H1 (cell line): Measurements from ENCODE around the gene TRIM40. TPM values are rescaled to one million over a fixed set of nuclear protein-coding genes. Genes with fewer than 3 reads are reported as not detected.

Experiments used
- CTCF ChIA-PET: fragments of 300-600 bp; sonication (Branson Sonifier 250); formaldehyde crosslinking; loops from one replicate; lab custom pipeline; 2021; ENCODE audit not compliant: partially characterized antibody; lab: Charles Lee
- POLR2A ChIA-PET: fragments of 300-600 bp; sonication (Branson Sonifier 250); formaldehyde crosslinking; loops from one replicate; lab custom pipeline; 2021; ENCODE audit warnings: inconsistent platforms; ENCODE audit not compliant: partially characterized antibody; lab: Charles Lee
- DNase-seq, 2 experiments: peaks; one replicate each; pipeline versions ENCODE4 v3.0.0 to v3.0.0-alpha.2; 2010 to 2022; ENCODE audit warnings: low spot score in 2 of 2, low read depth in 1 of 2, mixed read lengths in 1 of 2
- FAIRE-seq: peaks from 2 replicates; lab custom pipeline; 2011; peaks lifted over from hg19 to GRCh38; lab: Jason Lieb, UNC
- H2AFZ ChIP-seq: 2 replicates; pipeline ENCODE4 v1.8.1; 2012; ENCODE audit warnings: low read length, inconsistent platforms
- H2AK5ac ChIP-seq: 2 replicates; pipeline ENCODE4 v1.6.1; 2013; ENCODE audit warnings: low read depth, low read length
- H2BK120ac ChIP-seq: replicated peaks from 2 replicates; pipeline ENCODE3; 2013; ENCODE audit warnings: low read depth, low read length, inconsistent platforms
- H2BK12ac ChIP-seq: 2 replicates; pipeline ENCODE4 v1.6.1; 2013; ENCODE audit warnings: low read depth, low read length
- H2BK15ac ChIP-seq: 2 replicates; pipeline ENCODE4 v1.6.1; 2013; ENCODE audit warnings: low read length
- H2BK20ac ChIP-seq: 2 replicates; pipeline ENCODE4 v1.6.1; 2013; ENCODE audit warnings: low read length
- H2BK5ac ChIP-seq: 2 replicates; pipeline ENCODE4 v1.6.1; 2013; ENCODE audit warnings: low read depth, low read length
- H3K14ac ChIP-seq: 2 replicates; pipeline ENCODE4 v1.6.1; 2013; ENCODE audit warnings: inconsistent platforms; ENCODE audit not compliant: insufficient read length
- H3K18ac ChIP-seq: 2 replicates; pipeline ENCODE4 v1.6.1; 2013; ENCODE audit warnings: low read length; ENCODE audit errors: extremely low read depth
- H3K23ac ChIP-seq: 2 replicates; pipeline ENCODE4 v1.6.1; 2013; ENCODE audit warnings: inconsistent platforms; ENCODE audit not compliant: insufficient read length
- H3K23me2 ChIP-seq: 2 replicates; pipeline ENCODE4 v1.6.1; 2013; ENCODE audit warnings: low read depth, low read length
- H3K27ac ChIP-seq: 2 replicates; pipeline ENCODE4 v1.6.1; 2011; ENCODE audit warnings: low read depth, low read length, inconsistent platforms
- H3K27me3 ChIP-seq, 4 experiments: replicated peaks in 1 of 4; 1 replicate in 1 of 4; 2 replicates in 3 of 4; pipeline versions ENCODE4 v1.6.1 to v1.8.1; 2011 to 2013; ENCODE audit warnings: low read length in 3 of 4, mild to moderate bottlenecking in 3 of 4, inconsistent platforms in 2 of 4, mixed read lengths in 2 of 4, moderate library complexity in 1 of 4; ENCODE audit not compliant: control insufficient read depth in 3 of 4, insufficient read depth in 3 of 4; ENCODE audit errors: extremely low read depth in 1 of 4
- H3K36me3 ChIP-seq, 4 experiments: 2 replicates each; pipeline versions ENCODE4 v1.6.1 to v1.8.1; 2011 to 2013; ENCODE audit warnings: mild to moderate bottlenecking in 4 of 4, low read length in 3 of 4, moderate library complexity in 2 of 4, control low read depth in 1 of 4, inconsistent platforms in 1 of 4; ENCODE audit not compliant: insufficient read depth in 4 of 4, control insufficient read depth in 2 of 4
- H3K4ac ChIP-seq: replicated peaks from 2 replicates; pipeline ENCODE3; 2013; ENCODE audit warnings: low read length, low read depth, mixed read lengths, inconsistent platforms; ENCODE audit not compliant: insufficient read length
- H3K4me1 ChIP-seq, 4 experiments: replicated peaks in 1 of 4; 1 replicate in 1 of 4; 2 replicates in 3 of 4; pipeline versions ENCODE4 v1.6.1 to v1.8.1; 2011 to 2013; ENCODE audit warnings: low read length in 3 of 4, inconsistent platforms in 2 of 4, mixed read lengths in 1 of 4; ENCODE audit not compliant: insufficient read depth in 4 of 4, control insufficient read depth in 3 of 4
- H3K4me2 ChIP-seq, 2 experiments: 2 replicates each; pipeline versions ENCODE4 v1.6.1 to v1.8.1; 2011 to 2013; ENCODE audit warnings: low read depth in 2 of 2, low read length in 2 of 2, control low read depth in 1 of 2, inconsistent platforms in 1 of 2, mild to moderate bottlenecking in 1 of 2; ENCODE audit not compliant: insufficient read depth in 1 of 2
- H3K4me3 ChIP-seq, 4 experiments: fragments of 200-600, 300-600 bp in 1 of 4; sonication (generic), shearing (Covaris generic), sonication (Bioruptor Twin) in 1 of 4; 2 replicates each; pipeline versions ENCODE4 v1.5.1 to v1.8.1; 2011 to 2016; ENCODE audit warnings: low read length in 4 of 4, low read depth in 3 of 4, control low read depth in 2 of 4, inconsistent platforms in 2 of 4, mild to moderate bottlenecking in 2 of 4, mixed read lengths in 1 of 4, moderate library complexity in 1 of 4; ENCODE audit not compliant: insufficient read depth in 2 of 4; ENCODE audit errors: extremely low read depth in 1 of 4
- H3K56ac ChIP-seq: replicated peaks from 2 replicates; pipeline ENCODE3; 2013; ENCODE audit warnings: low read depth, mild to moderate bottlenecking, mixed read lengths, low read length, inconsistent platforms; ENCODE audit not compliant: insufficient read length
- H3K79me1 ChIP-seq: 2 replicates; pipeline ENCODE4 v1.6.1; 2013; ENCODE audit warnings: low read depth, low read length, control low read depth
- H3K79me2 ChIP-seq, 2 experiments: 2 replicates each; pipeline versions ENCODE4 v1.6.1 to v1.8.1; 2012 to 2013; ENCODE audit warnings: low read length in 2 of 2, mild to moderate bottlenecking in 2 of 2, inconsistent platforms in 1 of 2; ENCODE audit not compliant: insufficient read depth in 2 of 2, control insufficient read depth in 1 of 2
- H3K9ac ChIP-seq, 4 experiments: replicated peaks in 1 of 4; 1 replicate in 1 of 4; 2 replicates in 3 of 4; pipeline versions ENCODE4 v1.6.1 to v1.8.1; 2011 to 2013; ENCODE audit warnings: low read depth in 3 of 4, low read length in 3 of 4, control low read depth in 2 of 4, mild to moderate bottlenecking in 2 of 4, moderate library complexity in 2 of 4, inconsistent platforms in 1 of 4; ENCODE audit errors: extremely low read depth in 1 of 4
- H3K9me3 ChIP-seq, 2 experiments: 2 replicates each; pipeline versions ENCODE4 v1.6.1 to v1.8.1; 2012 to 2013; ENCODE audit warnings: mild to moderate bottlenecking in 2 of 2, moderate library complexity in 2 of 2, control low read depth in 1 of 2, inconsistent platforms in 1 of 2, low read depth in 1 of 2, low read length in 1 of 2, mixed read lengths in 1 of 2; ENCODE audit not compliant: insufficient read depth in 2 of 2
- H4K20me1 ChIP-seq, 2 experiments: replicated peaks in 1 of 2; 2 replicates each; pipeline versions ENCODE3 to v1.8.1; 2011 to 2013; ENCODE audit warnings: inconsistent platforms in 2 of 2, low read length in 2 of 2, mild to moderate bottlenecking in 1 of 2; ENCODE audit not compliant: insufficient read depth in 2 of 2, control insufficient read depth in 1 of 2
- H4K5ac ChIP-seq: 2 replicates; pipeline ENCODE4 v1.6.1; 2013; ENCODE audit warnings: low read length, low read depth, mixed read lengths, inconsistent platforms; ENCODE audit not compliant: insufficient read length
- H4K8ac ChIP-seq: 2 replicates; pipeline ENCODE4 v1.8.0; 2013; ENCODE audit warnings: mild to moderate bottlenecking, moderate library complexity, low read length, inconsistent platforms; ENCODE audit not compliant: insufficient read depth; ENCODE audit errors: extremely low read depth
- H4K91ac ChIP-seq: replicated peaks from 2 replicates; pipeline ENCODE3; 2013; ENCODE audit warnings: low read length, mixed read lengths, inconsistent platforms; ENCODE audit not compliant: insufficient read length
- BCL11A ChIP-seq, 2 experiments: IDR thresholded peaks; one replicate each; pipeline ENCODE4 v1.6.1; 2011; ENCODE audit warnings: low read depth in 2 of 2, low read length in 2 of 2, mild to moderate bottlenecking in 2 of 2
- CHD1 ChIP-seq: IDR thresholded peaks from 2 replicates; pipeline ENCODE4 v1.6.1; 2012; ENCODE audit warnings: low read depth, low read length, improper control_type of control experiment
- CREB1 ChIP-seq: IDR thresholded peaks from 2 replicates; pipeline ENCODE4 v1.6.1; 2012; ENCODE audit warnings: inconsistent platforms
- EGR1 ChIP-seq: IDR thresholded peaks from 2 replicates; pipeline ENCODE4 v1.6.1; 2011; ENCODE audit warnings: low read depth, low read length, borderline replicate concordance
- GABPA ChIP-seq: IDR thresholded peaks from 2 replicates; pipeline ENCODE4 v1.6.1; 2011; ENCODE audit warnings: mild to moderate bottlenecking, low read length, moderate library complexity, borderline replicate concordance; ENCODE audit not compliant: insufficient read depth
- GTF2F1 ChIP-seq: IDR thresholded peaks from 2 replicates; pipeline ENCODE4 v1.6.1; 2012; ENCODE audit warnings: low read depth, low read length, improper control_type of control experiment, borderline replicate concordance
- JUN ChIP-seq: IDR thresholded peaks from 2 replicates; pipeline ENCODE4 v1.6.1; 2011; ENCODE audit warnings: low read depth, mild to moderate bottlenecking, improper control_type of control experiment, low read length
- JUND ChIP-seq: IDR thresholded peaks from 2 replicates; pipeline ENCODE4 v1.6.1; 2011; ENCODE audit warnings: mild to moderate bottlenecking, improper control_type of control experiment, low read length
- KDM1A ChIP-seq: fragments of 200-600, 300-600 bp; sonication (generic); IDR thresholded peaks from 2 replicates; pipeline ENCODE4 v1.7.1; 2016; ENCODE audit warnings: mild to moderate bottlenecking, low read length, borderline replicate concordance
- POLR2AphosphoS5 ChIP-seq: IDR thresholded peaks from 2 replicates; pipeline ENCODE4 v1.6.1; 2011; ENCODE audit warnings: low read depth, low read length
- RNF2 ChIP-seq: fragments of 200-900, 300-1000 bp; sonication (generic); IDR thresholded peaks from 2 replicates; pipeline ENCODE4 v1.7.1; 2016; ENCODE audit warnings: borderline replicate concordance, low read depth, mild to moderate bottlenecking, antibody characterized with exemption, low read length; ENCODE audit not compliant: poor library complexity, severe bottlenecking; ENCODE audit errors: missing control alignments
- ZNF274 ChIP-seq: IDR thresholded peaks from 2 replicates; pipeline ENCODE4 v1.7.0; 2012; ENCODE audit warnings: low read length, borderline replicate concordance; ENCODE audit errors: extremely low read depth
- WGBS, 2 experiments: shearing (Covaris generic) in 1 of 2; methylation state at CpG; one replicate each; pipeline versions ENCODE4 v1.1.6 to v1.1.7; 2013 to 2015; ENCODE audit warnings: low lambda C conversion rate in 2 of 2, mixed read lengths in 2 of 2, inconsistent platforms in 1 of 2, low coverage in 1 of 2, missing lambda C conversion rate in 1 of 2; ENCODE audit not compliant: insufficient replicate concordance in 2 of 2, insufficient coverage in 1 of 2, insufficient read length in 1 of 2; ENCODE audit errors: extremely low coverage in 1 of 2, missing lambda C conversion rate in 1 of 2; 5-methylcytosine and 5-hydroxymethylcytosine counted together
- polyA plus RNA-seq, 7 experiments: library from polyadenylated mRNA; depleted of rRNA in 3 of 7; stranded (reverse) in 5 of 7; unstranded in 2 of 7; fragments of >200 nt in 5 of 7; fragments of 200-250 nt in 2 of 7; gene quantifications; 1 replicate in 5 of 7; 2 replicates in 1 of 7; 4 replicates in 1 of 7; pipeline versions ENCODE4 v1.2.1 to v1.2.3, GENCODE V29; 2011 to 2013; ENCODE audit warnings: missing spikeins in 2 of 7, mixed read lengths in 2 of 7
- total RNA-seq: library from RNA; stranded (reverse); fragmentation: NEBNext Ultra II Directional; extraction: Animal tissue kit (Norgen Biotek cat#: 25700); gene quantifications from 2 replicates; pipeline ENCODE4 v1.2.1, GENCODE V29; 2021
- TF ChIP-seq, protein P1 (sequence below): IDR thresholded peaks from 2 replicates; pipeline ENCODE4 v1.6.1; 2011; ENCODE audit warnings: low read depth, mild to moderate bottlenecking, low read length; ENCODE audit not compliant: insufficient read depth
- TF ChIP-seq, protein P2 (sequence below): IDR thresholded peaks from 2 replicates; pipeline ENCODE4 v1.6.1; 2012; ENCODE audit warnings: inconsistent platforms

Gene TRIM40
- total and polyA plus RNA-seq, 2 of the 8 experiments (the other 6 are each of a cell fraction or from before 2014, with no cell fraction given), result not detected

DNA sequence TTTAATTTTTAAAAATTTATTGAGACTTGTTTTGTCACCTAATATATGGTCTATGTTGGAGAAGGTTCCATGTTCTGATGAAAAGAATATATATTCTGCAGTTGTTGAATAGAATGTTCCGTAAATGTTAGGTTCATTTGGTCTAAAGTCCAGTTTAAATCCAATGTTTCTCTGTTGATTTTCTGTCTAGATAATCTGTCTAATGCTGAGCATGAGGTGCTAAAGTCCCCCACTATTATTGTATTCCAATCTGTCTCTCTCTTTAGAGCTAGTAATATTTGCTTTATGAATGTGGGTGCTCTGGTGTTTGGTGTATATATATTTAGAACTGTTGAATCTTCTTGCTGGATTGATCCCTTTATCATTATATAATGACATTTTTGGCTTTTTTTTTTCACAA lies 42.9 kb downstream of the TRIM40 start:
- no peak overlapping the region for H4K91ac ChIP-seq
- H2AFZ ChIP-seq, result no peak overlapping the region
- no peaks in the 10 kb centered on the region for H3K4me1 ChIP-seq
- H3K9ac ChIP-seq, result no peak overlapping the region
- no peak overlapping the region for H3K18ac ChIP-seq
- no peak overlapping the region for H3K56ac ChIP-seq
- no peaks in the 10 kb centered on the region for H3K23me2 ChIP-seq
- no peak overlapping the region for H2BK15ac ChIP-seq
- no peak overlapping the region for H2AK5ac ChIP-seq
- H3K27ac ChIP-seq, result no peak overlapping the region
- no peaks in the 10 kb centered on the region for H3K79me2 ChIP-seq
- no peaks in the 10 kb centered on the region for H4K20me1 ChIP-seq
- H2BK12ac ChIP-seq, result no peak overlapping the region
- no peaks in the 10 kb centered on the region; a peak in 1 of 7 replicates for H3K27me3 ChIP-seq
- no peak overlapping the region for H3K4ac ChIP-seq
- no peak overlapping the region for H3K4me3 ChIP-seq
- no peak overlapping the region for H3K23ac ChIP-seq
- no peak overlapping the region for H2BK120ac ChIP-seq
- POLR2A ChIA-PET, result no interaction called here
- 0 out of 4 replicates have a peak, but pooled peaks cover 0 to 3% of the 10 kb centered on the region in 2 experiments for H3K9me3 ChIP-seq
- DNase-seq, result no peak
- no peaks in the 10 kb centered on the region for H3K79me1 ChIP-seq
- no peak overlapping the region for H2BK20ac ChIP-seq
- WGBS, 2 experiments, result 100% methylated on average over 1 of the region's 1 CpG; no CpG with 5 or more reads in 1 of the 2 experiments
- CTCF ChIA-PET, result no interaction called here
- H4K8ac ChIP-seq, result no peak overlapping the region
- H2BK5ac ChIP-seq, result no peak overlapping the region
- no peaks in the 10 kb centered on the region for H3K36me3 ChIP-seq
- H4K5ac ChIP-seq, result no peak overlapping the region
- no peak for FAIRE-seq
- H3K4me2 ChIP-seq, result no peak overlapping the region
- H3K14ac ChIP-seq, result no peak overlapping the region
- TF ChIP-seq JUND (no peak), JUN (no peak), CREB1 (no peak), BCL11A (IDR thresholded peaks at IDR 0.05; ENCODE audit: low read depth in 2 of 2, low read length in 2 of 2) (no peak), GTF2F1 (no peak), CHD1 (no peak), GABPA (no peak), RNF2 (no peak), EGR1 (no peak), ZNF274 (no peak), POLR2AphosphoS5 (no peak), KDM1A (no peak)
- TF ChIP-seq, protein P1, sequence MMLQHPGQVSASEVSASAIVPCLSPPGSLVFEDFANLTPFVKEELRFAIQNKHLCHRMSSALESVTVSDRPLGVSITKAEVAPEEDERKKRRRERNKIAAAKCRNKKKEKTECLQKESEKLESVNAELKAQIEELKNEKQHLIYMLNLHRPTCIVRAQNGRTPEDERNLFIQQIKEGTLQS, result no peak
- TF ChIP-seq, protein P2, sequence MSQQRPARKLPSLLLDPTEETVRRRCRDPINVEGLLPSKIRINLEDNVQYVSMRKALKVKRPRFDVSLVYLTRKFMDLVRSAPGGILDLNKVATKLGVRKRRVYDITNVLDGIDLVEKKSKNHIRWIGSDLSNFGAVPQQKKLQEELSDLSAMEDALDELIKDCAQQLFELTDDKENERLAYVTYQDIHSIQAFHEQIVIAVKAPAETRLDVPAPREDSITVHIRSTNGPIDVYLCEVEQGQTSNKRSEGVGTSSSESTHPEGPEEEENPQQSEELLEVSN, result no peak
